Right cardiac atrium (tissue), 5 donors: ENCODE measurements around the gene MAPT. TPM values are rescaled to one million over a fixed set of nuclear protein-coding genes. Genes with fewer than 3 reads are reported as not detected.

ENCODE experiments used
- ATAC-seq, 2 donors: fragments of 200-7000 bp; cut with Tn5 transposase; one replicate each; pipeline versions ENCODE4 v1.8.0 to v1.9.1; 2020; ENCODE audit warnings: moderate library complexity in 2 of 2, mild to moderate bottlenecking in 1 of 2
- DNase-seq, 3 donors: peaks; one replicate each; pipeline ENCODE4 v3.0.0-alpha.2; 2020
- H3K27ac ChIP-seq: one replicate; pipeline ENCODE4 v1.5.1; 2013; ENCODE audit warnings: mild to moderate bottlenecking, low read length, control low read depth, moderate library complexity
- H3K27me3 ChIP-seq: one replicate; pipeline ENCODE4 v1.6.1; 2013; ENCODE audit not compliant: control insufficient read depth, insufficient read depth
- H3K4me1 ChIP-seq: one replicate; pipeline ENCODE4 v1.6.1; 2013; ENCODE audit warnings: low read length; ENCODE audit not compliant: control insufficient read depth, insufficient read depth
- H3K4me3 ChIP-seq: one replicate; pipeline ENCODE4 v1.5.1; 2013; ENCODE audit warnings: low read length, control low read depth
- H3K9me3 ChIP-seq: one replicate; pipeline ENCODE4 v1.6.1; 2013; ENCODE audit warnings: low read length; ENCODE audit not compliant: control insufficient read depth
- WGBS: extraction: QIAGEN DNeasy Blood & Tissue Kit; methylation state at CpG from one replicate; pipeline ENCODE4 v1.1.7; 2013; 5-methylcytosine and 5-hydroxymethylcytosine counted together
- intact Hi-C, 4 donors: fragments of 100-400 bp; cut with DNase I; formaldehyde crosslinking; loops; one replicate each; pipeline versions ENCODE4 v1.11.0 to v1.14.0; 2022 to 2023
- polyA plus RNA-seq: library from polyadenylated mRNA; stranded (reverse); fragments of 200-250 nt; gene quantifications from one replicate; pipeline ENCODE4 v1.2.3, GENCODE V29; 2013
- total RNA-seq, 4 donors: library from RNA; stranded (reverse); fragmentation: NEBNext Ultra II Directional; extraction: Animal tissue kit (Norgen Biotek cat#: 25700); gene quantifications; one replicate each; pipeline ENCODE4 v1.2.1, GENCODE V29; 2021
- donor health status: healthy with polysubstance abuse.
- donor health status: DM: no; HTN: yes; CAD: no.
- donor health status: DM: no; HTN: no; CAD: no.
- donor health status: DM: no; HTN: yes; CAD: no; lungs with severe emphysema.
- donor health status: DM: yes; HTN: yes; CAD: no.

MAPT gene
- total and polyA plus RNA-seq, 5 donors, result 6.9 to 15.1 (median 8.2) TPM

DNA sequence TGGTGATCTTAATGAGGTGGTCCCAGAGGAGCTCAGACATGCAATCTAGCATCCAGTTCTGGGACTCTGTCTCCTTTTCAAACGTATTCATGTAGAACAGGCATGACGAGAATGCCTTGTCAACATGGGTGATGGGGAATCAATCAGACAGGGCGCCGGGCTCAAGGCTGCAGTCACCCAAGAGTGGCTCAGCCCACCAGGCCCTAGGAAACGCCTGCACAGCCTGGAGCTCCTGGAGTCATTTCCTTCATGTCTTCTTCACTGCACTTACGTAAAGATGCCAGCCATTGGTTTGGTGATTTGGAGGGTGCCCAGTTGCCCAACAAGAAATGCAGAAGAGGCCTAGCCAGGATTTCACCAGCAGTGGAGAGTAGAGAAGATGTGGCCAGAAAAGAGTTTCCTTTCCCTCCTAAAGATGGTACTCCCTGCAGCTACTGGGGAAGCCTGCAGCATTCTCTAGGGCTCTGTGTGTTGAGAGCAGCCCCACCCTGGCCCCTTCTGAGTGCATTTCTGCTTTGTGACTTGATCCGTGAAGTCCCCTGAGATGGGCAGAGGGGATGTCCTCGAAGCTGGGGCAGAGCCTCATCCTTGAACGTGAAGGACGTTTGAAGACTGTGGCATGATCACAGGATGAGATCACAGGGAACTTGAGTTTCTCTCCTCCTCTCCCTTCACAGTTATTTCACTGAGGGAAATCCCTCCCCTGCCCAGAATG is 80.7 kb downstream of the MAPT start:
- no peaks in the 10 kb centered on the region for H3K4me1 ChIP-seq
- intact Hi-C loops, result no loop called here
- no peak for ATAC-seq
- no peaks in the 10 kb centered on the region for H3K27me3 ChIP-seq
- no peak overlapping the region for H3K27ac ChIP-seq
- no peak overlapping the region for H3K4me3 ChIP-seq
- WGBS, result 71% methylated on average over 10 of the region's 10 CpGs
- no peaks in the 10 kb centered on the region for H3K9me3 ChIP-seq
- DNase-seq, result no peak

DNA sequence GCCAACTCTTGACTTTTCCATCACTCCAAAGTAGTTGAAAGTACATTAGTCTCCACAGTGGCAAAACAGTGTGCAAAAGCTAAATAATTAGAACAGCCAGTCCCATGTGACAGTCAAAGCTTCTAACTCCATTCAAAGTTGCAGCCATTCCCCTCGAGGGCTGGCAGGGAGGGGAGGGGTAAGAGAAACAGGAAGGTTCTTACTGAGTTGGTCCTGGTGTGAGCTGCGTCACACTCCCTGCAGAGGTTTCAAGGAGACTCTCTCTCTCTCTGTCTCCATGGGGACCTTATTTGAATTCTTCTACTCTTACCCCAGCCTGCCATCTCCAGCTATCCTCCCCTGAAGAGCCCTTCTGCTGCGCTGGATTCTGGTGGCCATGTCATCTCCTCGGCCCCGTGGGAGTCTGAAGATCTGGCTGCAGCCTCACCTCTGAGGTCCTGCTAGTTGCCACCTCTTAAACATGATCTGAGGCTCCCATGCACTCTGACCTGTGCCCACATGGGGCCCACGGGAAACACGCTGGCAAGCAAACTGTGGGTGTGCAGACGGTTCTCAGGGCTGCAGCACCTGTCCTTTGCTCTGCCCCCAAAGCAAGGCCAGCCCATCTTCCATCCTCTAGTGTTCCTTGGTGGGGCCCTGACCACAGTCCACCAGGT is 81.4 kb downstream of the MAPT start:
- ATAC-seq (no peak), DNase-seq (no peak)
- no peak overlapping the region for H3K27ac ChIP-seq
- no peaks in the 10 kb centered on the region for H3K4me1 ChIP-seq
- intact Hi-C loops, result no loop called here
- H3K4me3 ChIP-seq, result no peak overlapping the region
- no peaks in the 10 kb centered on the region for H3K27me3 ChIP-seq
- WGBS, result 78% methylated on average over 8 of the region's 8 CpGs
- H3K9me3 ChIP-seq, result no peaks in the 10 kb centered on the region

DNA sequence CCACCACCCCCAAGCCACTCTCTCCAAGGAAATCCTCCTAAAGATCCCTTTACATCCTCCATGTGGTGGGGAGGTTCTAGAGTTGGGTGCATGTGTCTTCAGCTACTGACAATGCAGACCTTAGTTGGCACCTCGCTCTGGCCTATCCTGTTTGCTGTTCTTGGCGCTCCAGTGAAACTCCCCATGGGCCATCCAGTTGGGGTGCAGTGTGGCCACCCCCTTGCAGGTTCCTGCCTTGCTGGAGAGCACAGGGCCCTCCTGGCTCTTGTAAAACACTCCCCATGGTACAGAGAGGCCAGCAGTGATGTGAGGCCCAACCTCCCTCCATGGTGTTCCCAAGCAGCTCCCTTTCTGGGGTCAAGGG is 82.0 kb downstream of the MAPT start:
- intact Hi-C loops, result no loop called here
- 98% methylated on average over 2 of the region's 2 CpGs for WGBS

DNA sequence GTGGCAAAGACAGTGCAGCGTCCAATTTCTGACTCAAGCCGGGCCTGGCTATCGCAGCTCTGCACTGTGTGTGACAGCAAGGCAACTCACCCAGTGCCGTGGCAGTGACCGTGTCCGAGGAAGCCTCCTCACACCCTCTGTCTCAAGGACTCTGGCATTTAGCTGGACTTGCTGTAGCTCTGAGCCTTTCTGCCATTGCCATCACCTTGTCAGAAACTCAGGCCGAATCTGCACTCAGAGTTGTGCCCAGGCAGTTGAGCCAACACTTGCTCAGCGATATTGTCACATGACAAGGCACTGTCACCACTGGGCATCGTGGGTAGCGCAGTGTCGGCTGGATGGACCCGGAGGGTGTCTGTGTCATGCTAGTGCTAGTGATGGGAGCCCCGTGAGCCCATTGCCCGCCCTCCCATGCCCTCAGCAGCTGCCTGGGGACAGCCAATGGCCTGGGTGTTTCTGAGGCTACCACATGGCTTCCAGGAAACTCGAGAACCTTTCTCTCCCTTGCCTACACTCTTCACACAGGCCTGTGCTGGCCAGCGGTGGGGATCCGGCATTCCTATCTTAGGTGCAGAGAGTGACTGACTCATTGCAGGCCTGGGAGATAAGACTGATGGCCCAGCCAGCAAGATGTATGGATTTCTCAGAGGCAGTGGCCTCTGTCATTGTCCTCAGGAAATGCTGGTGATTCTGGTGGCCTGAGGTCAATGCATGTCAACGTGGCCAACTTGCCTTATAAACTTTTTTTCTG is 82.6 kb downstream of the MAPT start:
- peak in 1 of 2 donors; percentile 27 for ATAC-seq
- Histone ChIP-seq H3K4me1 (no peaks in the 10 kb centered on the region), H3K4me3 (no peak overlapping the region), H3K9me3 (no peaks in the 10 kb centered on the region), H3K27me3 (no peaks in the 10 kb centered on the region), H3K27ac (no peak overlapping the region)
- no peak for DNase-seq
- 79% methylated on average over 18 of the region's 18 CpGs for WGBS
- intact Hi-C loops, result no loop called here

More for the DNA sequence above, 82.0 kb downstream of the MAPT start:
- no peak for ATAC-seq
- Histone ChIP-seq H3K4me3 (no peak overlapping the region), H3K27me3 (no peaks in the 10 kb centered on the region), H3K27ac (no peak overlapping the region), H3K9me3 (no peaks in the 10 kb centered on the region), H3K4me1 (no peaks in the 10 kb centered on the region)
- no peak for DNase-seq

DNA sequence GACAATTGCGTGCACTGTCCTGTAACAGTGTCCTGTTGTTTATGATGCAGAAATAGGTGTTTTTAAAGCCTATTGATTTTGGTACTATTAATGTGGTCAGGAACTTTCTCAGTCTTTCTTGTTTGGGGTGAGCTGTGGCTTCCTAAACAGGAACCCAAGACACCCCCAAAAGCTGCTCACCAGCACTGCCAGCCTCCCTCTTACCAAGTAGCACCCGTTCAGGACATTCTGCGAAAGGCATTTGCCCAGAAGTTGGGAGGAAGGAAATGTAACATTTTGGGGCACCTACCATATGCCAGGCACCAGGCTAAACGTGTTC is 83.1 kb downstream of the MAPT start:
- Histone ChIP-seq H3K4me3 (no peak overlapping the region), H3K27ac (no peak overlapping the region), H3K9me3 (no peaks in the 10 kb centered on the region), H3K27me3 (no peaks in the 10 kb centered on the region), H3K4me1 (no peaks in the 10 kb centered on the region)
- ATAC-seq (no peak), DNase-seq (no peak)
- 79% methylated on average over 4 of the region's 4 CpGs for WGBS
- intact Hi-C loops, result no loop called here

DNA sequence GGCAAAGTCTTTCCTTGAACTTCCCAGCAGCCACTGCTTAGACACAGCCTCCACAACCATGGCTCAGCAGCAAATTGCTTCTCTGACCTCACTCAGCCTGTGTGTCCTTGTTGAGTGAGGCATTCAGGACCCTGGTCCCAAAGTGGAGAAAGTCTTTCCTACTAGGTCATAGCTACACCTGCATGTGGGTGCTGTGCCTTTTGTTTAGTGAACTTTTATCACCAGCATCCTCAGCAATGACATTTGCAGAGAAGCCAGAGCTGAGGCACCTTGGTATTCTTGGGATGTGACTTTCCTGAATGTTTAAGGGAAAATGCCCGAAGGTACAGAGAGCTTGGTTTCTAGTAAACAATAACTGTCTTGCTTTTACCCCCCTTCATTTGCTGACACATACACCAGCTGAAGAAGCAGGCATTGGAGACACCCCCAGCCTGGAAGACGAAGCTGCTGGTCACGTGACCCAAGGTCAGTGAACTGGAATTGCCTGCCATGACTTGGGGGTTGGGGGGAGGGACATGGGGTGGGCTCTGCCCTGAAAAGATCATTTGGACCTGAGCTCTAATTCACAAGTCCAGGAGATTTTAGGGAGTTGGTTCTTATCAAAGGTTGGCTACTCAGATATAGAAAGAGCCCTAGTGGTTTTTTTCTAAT is 83.7 kb downstream of the MAPT start:
- WGBS, result 77% methylated on average over 3 of the region's 3 CpGs
- no peak for ATAC-seq
- Histone ChIP-seq H3K4me3 (no peak overlapping the region), H3K9me3 (no peaks in the 10 kb centered on the region), H3K27ac (no peak overlapping the region), H3K4me1 (no peaks in the 10 kb centered on the region), H3K27me3 (no peaks in the 10 kb centered on the region)
- intact Hi-C loops, result no loop called here
- no peak for DNase-seq

DNA sequence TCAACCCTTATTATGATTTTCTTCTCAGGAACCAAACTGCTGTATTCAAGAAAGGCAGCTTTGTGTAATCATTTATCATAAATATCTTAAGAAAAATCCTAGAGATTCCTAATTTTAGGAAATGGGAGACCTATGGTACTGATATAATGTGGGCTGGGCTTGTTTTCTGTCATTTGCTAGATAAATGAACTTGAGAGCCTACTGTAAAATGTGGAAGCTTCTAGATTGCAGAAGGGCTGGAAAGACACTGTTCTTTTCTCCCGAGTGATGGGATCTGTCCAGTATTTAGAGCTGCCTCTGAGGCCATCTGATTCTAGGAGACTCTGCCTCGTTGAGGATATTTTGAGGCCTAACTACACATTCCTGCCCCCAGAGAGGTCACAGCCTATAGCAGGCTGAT is 84.8 kb downstream of the MAPT start:
- H3K27ac ChIP-seq, result no peak overlapping the region
- intact Hi-C loops, result no loop called here
- no peaks in the 10 kb centered on the region for H3K27me3 ChIP-seq
- no peak overlapping the region for H3K4me3 ChIP-seq
- WGBS, result 51% methylated on average over 2 of the region's 2 CpGs
- H3K9me3 ChIP-seq, result no peaks in the 10 kb centered on the region
- no peaks in the 10 kb centered on the region for H3K4me1 ChIP-seq
- no peak for DNase-seq
- ATAC-seq, result no peak

DNA sequence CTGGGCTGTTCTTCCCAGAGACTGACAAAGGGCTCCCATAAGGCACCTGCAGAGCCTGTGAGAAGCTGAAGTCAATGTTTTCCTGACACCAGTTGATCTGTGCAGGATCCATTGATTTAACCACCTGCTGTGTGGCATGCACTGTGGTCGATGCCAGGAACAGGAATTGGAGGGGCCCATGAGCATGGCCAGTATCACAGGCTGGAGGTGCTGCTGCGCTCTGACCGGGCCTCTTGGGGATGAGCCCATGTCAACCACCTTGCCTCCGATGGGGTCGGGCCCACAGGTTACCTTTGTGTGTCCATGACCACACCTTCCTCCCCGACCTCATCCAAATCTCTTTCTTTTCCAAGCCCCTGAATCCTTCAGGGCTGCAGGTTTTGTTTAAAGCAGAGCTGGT is 86.5 kb downstream of the MAPT start:
- H3K27me3 ChIP-seq, result no peaks in the 10 kb centered on the region
- intact Hi-C loops, result no loop called here
- no peak for DNase-seq
- no peak overlapping the region for H3K27ac ChIP-seq
- H3K4me3 ChIP-seq, result no peak overlapping the region
- no peak for ATAC-seq
- H3K4me1 ChIP-seq, result no peaks in the 10 kb centered on the region
- H3K9me3 ChIP-seq, result no peaks in the 10 kb centered on the region
- WGBS, result 85% methylated on average over 6 of the region's 6 CpGs

DNA sequence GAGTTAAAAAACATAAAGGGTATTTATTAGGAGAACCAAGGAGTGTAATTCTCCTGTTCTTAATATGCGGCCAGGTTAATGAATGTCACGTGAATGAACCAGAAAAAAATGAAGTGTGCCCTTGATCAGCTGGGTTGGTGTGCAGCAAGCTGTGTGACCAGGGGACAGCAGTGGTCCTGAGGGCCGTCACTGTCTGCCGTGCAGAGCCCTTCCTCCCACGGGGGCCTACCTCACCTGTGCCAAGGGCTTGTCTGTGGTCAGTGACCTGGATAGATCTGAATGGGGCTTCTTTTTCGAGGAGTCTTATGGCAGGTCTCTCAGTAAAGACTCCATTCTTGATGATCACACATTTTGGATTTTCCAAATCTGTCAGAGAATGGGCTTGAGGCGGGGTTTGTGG is 87.0 kb downstream of the MAPT start:
- intact Hi-C loops, result no loop called here
- Histone ChIP-seq H3K4me1 (no peaks in the 10 kb centered on the region), H3K4me3 (no peak overlapping the region), H3K9me3 (no peaks in the 10 kb centered on the region), H3K27ac (no peak overlapping the region), H3K27me3 (no peaks in the 10 kb centered on the region)
- 80% methylated on average over 7 of the region's 7 CpGs for WGBS
- no peak for DNase-seq
- no peak for ATAC-seq

DNA sequence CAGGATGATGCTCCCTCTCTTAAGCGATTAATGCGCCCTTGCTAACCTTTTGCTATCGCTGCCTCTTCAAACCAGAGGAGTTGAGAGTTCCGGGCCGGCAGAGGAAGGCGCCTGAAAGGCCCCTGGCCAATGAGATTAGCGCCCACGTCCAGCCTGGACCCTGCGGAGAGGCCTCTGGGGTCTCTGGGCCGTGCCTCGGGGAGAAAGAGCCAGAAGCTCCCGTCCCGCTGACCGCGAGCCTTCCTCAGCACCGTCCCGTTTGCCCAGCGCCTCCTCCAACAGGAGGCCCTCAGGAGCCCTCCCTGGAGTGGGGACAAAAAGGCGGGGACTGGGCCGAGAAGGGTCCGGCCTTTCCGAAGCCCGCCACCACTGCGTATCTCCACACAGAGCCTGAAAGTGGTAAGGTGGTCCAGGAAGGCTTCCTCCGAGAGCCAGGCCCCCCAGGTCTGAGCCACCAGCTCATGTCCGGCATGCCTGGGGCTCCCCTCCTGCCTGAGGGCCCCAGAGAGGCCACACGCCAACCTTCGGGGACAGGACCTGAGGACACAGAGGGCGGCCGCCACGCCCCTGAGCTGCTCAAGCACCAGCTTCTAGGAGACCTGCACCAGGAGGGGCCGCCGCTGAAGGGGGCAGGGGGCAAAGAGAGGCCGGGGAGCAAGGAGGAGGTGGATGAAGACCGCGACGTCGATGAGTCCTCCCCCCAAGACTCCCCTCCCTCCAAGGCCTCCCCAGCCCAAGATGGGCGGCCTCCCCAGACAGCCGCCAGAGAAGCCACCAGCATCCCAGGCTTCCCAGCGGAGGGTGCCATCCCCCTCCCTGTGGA is 88.6 kb downstream of the MAPT start:
- H3K4me3 ChIP-seq, result no peak overlapping the region
- no peak for ATAC-seq
- no peak for DNase-seq
- no peaks in the 10 kb centered on the region for H3K27me3 ChIP-seq
- no peak overlapping the region for H3K27ac ChIP-seq
- no peaks in the 10 kb centered on the region for H3K4me1 ChIP-seq
- H3K9me3 ChIP-seq, result no peaks in the 10 kb centered on the region
- intact Hi-C loops, result no loop called here
- WGBS, result 89% methylated on average over 41 of the region's 41 CpGs
